Spleen (tissue), 7 donors: ENCODE data around the gene DAB1.

Experiments
- POLR2AphosphoS5 ChIP-seq, 3 donors: sonication (generic); formaldehyde crosslinking; IDR thresholded peaks; one replicate each; pipeline ENCODE4 v1.5.1; 2017; ENCODE audit warnings: antibody characterized with exemption in 3 of 3
- TF ChIP-seq, protein P1 (sequence below), 11 experiments: fragments of 200-600 bp in 7 of 11; fragments of 450-650 bp in 4 of 11; sonication (generic) in 4 of 11; IDR thresholded peaks in 8 of 11; conservative IDR thresholded peaks in 3 of 11; 1 replicate in 7 of 11; 2 replicates in 4 of 11; pipeline versions ENCODE4 v1.4.0 to v1.8.0; 2016 to 2021; ENCODE audit warnings: antibody characterized with exemption in 11 of 11, inconsistent platforms in 4 of 11, mild to moderate bottlenecking in 1 of 11
- donor health status: DM: no; HTN: no; CAD: no; lungs with moderate emphysema.
- donor health status: DM: no; HTN: no; CAD: no.
- donor health status: DM: no; HTN: no; CAD: no.

DNA sequence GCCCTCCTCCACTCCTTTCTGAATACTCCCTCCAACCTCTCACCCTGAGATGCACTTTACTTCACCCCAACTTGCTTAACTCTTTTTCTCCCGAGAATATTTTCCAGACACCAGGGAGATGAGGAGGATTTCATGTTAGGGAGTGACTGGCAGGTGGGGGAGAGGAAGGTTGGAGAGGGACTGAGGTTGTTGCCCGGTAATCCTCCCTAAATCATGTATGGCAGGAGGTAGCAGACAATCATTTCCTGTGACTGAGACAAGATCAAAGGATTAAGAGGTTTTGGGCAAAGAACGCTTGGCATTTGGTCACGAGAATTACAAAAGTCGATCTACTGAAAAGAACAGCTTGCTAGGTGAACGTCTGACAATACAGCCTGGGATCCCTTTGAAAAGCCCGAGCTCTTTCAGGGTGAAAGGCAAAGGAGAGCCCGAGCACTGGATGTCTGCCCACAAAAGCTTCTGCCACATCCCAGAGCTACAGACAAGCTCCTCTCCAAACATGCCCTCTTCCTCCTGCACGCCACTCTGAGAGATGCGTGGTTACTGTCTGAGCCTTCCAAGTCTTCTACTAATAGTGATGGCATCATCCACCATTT lies 154.1 kb downstream of the DAB1 start:
- TF ChIP-seq, protein P1, sequence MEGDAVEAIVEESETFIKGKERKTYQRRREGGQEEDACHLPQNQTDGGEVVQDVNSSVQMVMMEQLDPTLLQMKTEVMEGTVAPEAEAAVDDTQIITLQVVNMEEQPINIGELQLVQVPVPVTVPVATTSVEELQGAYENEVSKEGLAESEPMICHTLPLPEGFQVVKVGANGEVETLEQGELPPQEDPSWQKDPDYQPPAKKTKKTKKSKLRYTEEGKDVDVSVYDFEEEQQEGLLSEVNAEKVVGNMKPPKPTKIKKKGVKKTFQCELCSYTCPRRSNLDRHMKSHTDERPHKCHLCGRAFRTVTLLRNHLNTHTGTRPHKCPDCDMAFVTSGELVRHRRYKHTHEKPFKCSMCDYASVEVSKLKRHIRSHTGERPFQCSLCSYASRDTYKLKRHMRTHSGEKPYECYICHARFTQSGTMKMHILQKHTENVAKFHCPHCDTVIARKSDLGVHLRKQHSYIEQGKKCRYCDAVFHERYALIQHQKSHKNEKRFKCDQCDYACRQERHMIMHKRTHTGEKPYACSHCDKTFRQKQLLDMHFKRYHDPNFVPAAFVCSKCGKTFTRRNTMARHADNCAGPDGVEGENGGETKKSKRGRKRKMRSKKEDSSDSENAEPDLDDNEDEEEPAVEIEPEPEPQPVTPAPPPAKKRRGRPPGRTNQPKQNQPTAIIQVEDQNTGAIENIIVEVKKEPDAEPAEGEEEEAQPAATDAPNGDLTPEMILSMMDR (IDR thresholded peaks at IDR 0.05 in 8 of 11, conservative IDR thresholded peaks at IDR 0.05 in 3 of 11), result no peak
- no peak for TF ChIP-seq POLR2AphosphoS5 (IDR thresholded peaks at IDR 0.05)
